HFFc6 (cell line): ENCODE measurements around the gene GRIK1. TPM values are rescaled to one million over a fixed set of nuclear protein-coding genes. Genes with fewer than 3 reads are reported as not detected.

Experiments used
- DNase-seq: peaks from one replicate; pipeline ENCODE4 v3.0.0-alpha.2; 2018
- H3K27ac Mint-ChIP-seq: 2 replicates; pipeline ENCODE4 v1.8.0; 2020; ENCODE audit warnings: mild to moderate bottlenecking, mixed read lengths
- H3K27me3 Mint-ChIP-seq: 2 replicates; pipeline ENCODE4 v1.8.0; 2021; ENCODE audit warnings: mild to moderate bottlenecking, moderate library complexity, mixed read lengths; ENCODE audit not compliant: insufficient read depth
- H3K36me3 Mint-ChIP-seq: 2 replicates; pipeline ENCODE4 v1.8.0; 2021; ENCODE audit warnings: low read depth, mixed read lengths
- H3K4me1 Mint-ChIP-seq: 2 replicates; pipeline ENCODE4 v1.8.0; 2020; ENCODE audit warnings: low read depth, mixed read lengths
- H3K4me3 Mint-ChIP-seq: 2 replicates; pipeline ENCODE4 v1.8.0; 2020; ENCODE audit warnings: mild to moderate bottlenecking, moderate library complexity, mixed read lengths
- H3K9me3 Mint-ChIP-seq: 2 replicates; pipeline ENCODE4 v1.8.0; 2020; ENCODE audit warnings: mild to moderate bottlenecking, mixed read lengths
- CTCF ChIP-seq: fragments of 200-600 bp; sonication (generic); IDR thresholded peaks from 2 replicates; pipeline ENCODE4 v1.5.0; 2021; ENCODE audit warnings: antibody characterized with exemption, mild to moderate bottlenecking
- total RNA-seq, 6 experiments: library from RNA; stranded (reverse); fragmentation: NEBNext Ultra II Directional; extraction: Animal tissue kit (Norgen Biotek cat#: 25700); gene quantifications; 2 replicates in 1 of 6; 3 replicates in 5 of 6; pipeline ENCODE4 v1.2.3, GENCODE V29; 2021

The GRIK1 gene
- total RNA-seq, 6 experiments from 2014 or later: not detected

- TF ChIP-seq CTCF: no peak
- no peak for DNase-seq
- Mint-ChIP-seq H3K27me3 (no peaks in the 10 kb centered on the region), H3K36me3 (0 out of 2 replicates have a peak, but pooled peaks cover under 1% of the 10 kb centered on the region), H3K27ac (no peak overlapping the region), H3K9me3 (no peaks in the 10 kb centered on the region), H3K4me1 (peaks cover 7% of the 10 kb centered on the region; the same call in 1 of the 2 replicates), H3K4me3 (no peak overlapping the region; the same call in 1 of the 2 replicates)
Measured at GRCh38 chr21:29649406-29649814, 290.4 kb downstream of the GRIK1 start.

GRCh38 chr21:29648710-29649240 is 291.0 kb downstream of the GRIK1 start:
- Mint-ChIP-seq H3K4me3 (peak overlapping the region; percentile 80), H3K9me3 (no peaks in the 10 kb centered on the region), H3K4me1 (peaks cover 7% of the 10 kb centered on the region; the same call in 1 of the 2 replicates), H3K27ac (no peak overlapping the region), H3K36me3 (no peaks in the 10 kb centered on the region), H3K27me3 (no peaks in the 10 kb centered on the region)
- no peak for DNase-seq
- TF ChIP-seq CTCF: no peak

- TF ChIP-seq CTCF: no peak
- no peak for DNase-seq
Measured at GRCh38 chr21:29647353-29647781, 292.4 kb downstream of the GRIK1 start.

GRCh38 chr21:29645666-29646553 is 293.9 kb downstream of the GRIK1 start:
- H3K36me3 Mint-ChIP-seq: no peaks in the 10 kb centered on the region
- DNase-seq: no peak

More at GRCh38 chr21:29647353-29647781, 292.4 kb downstream of the GRIK1 start:
- no peak overlapping the region for H3K27ac Mint-ChIP-seq
- no peaks in the 10 kb centered on the region for H3K27me3 Mint-ChIP-seq
- no peaks in the 10 kb centered on the region for H3K36me3 Mint-ChIP-seq
- peaks cover 7% of the 10 kb centered on the region; the same call in 1 of the 2 replicates for H3K4me1 Mint-ChIP-seq
- H3K9me3 Mint-ChIP-seq: no peaks in the 10 kb centered on the region
- no peak overlapping the region for H3K4me3 Mint-ChIP-seq

GRCh38 chr21:29643289-29643688 is 296.5 kb downstream of the GRIK1 start:
- no peak overlapping the region for H3K27ac Mint-ChIP-seq
- TF ChIP-seq CTCF: no peak
- no peaks in the 10 kb centered on the region; the same call in 1 of the 2 replicates for H3K27me3 Mint-ChIP-seq
- H3K4me3 Mint-ChIP-seq: no peak overlapping the region
- no peaks in the 10 kb centered on the region for H3K9me3 Mint-ChIP-seq
- H3K4me1 Mint-ChIP-seq: peaks cover under 1% of the 10 kb centered on the region; the same call in 1 of the 2 replicates
- H3K36me3 Mint-ChIP-seq: no peaks in the 10 kb centered on the region
- no peak for DNase-seq

More at GRCh38 chr21:29645666-29646553, 293.9 kb downstream of the GRIK1 start:
- H3K9me3 Mint-ChIP-seq: no peaks in the 10 kb centered on the region
- H3K27ac Mint-ChIP-seq: no peak overlapping the region
- no peaks in the 10 kb centered on the region for H3K27me3 Mint-ChIP-seq
- no peak overlapping the region for H3K4me3 Mint-ChIP-seq
- H3K4me1 Mint-ChIP-seq: peaks cover 7% of the 10 kb centered on the region; the same call in 1 of the 2 replicates
- no peak for TF ChIP-seq CTCF
